GM21367 (cell line): ENCODE data around the gene JDP2.
"Not testable (repeated sequence)": the region's sequence is repeated elsewhere in the genome, so short reads cannot be mapped to it uniquely, and the experiment has no call there.

ENCODE experiments used
- ATAC-seq: cut with Tn5 transposase; IDR thresholded peaks from one replicate; pipeline ENCODE4 v1.9.1; 2021; ENCODE audit not compliant: unreplicated experiment

The JDP2 gene, protein sequence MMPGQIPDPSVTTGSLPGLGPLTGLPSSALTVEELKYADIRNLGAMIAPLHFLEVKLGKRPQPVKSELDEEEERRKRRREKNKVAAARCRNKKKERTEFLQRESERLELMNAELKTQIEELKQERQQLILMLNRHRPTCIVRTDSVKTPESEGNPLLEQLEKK

GRCh38 chr14:75427482-75428229, at the start of gene JDP2:
JDP2 (plus strand) TSS chr14:75428022; CDS start chr14:75437921, 9,899 bp downstream.
- no peak for ATAC-seq

DNA sequence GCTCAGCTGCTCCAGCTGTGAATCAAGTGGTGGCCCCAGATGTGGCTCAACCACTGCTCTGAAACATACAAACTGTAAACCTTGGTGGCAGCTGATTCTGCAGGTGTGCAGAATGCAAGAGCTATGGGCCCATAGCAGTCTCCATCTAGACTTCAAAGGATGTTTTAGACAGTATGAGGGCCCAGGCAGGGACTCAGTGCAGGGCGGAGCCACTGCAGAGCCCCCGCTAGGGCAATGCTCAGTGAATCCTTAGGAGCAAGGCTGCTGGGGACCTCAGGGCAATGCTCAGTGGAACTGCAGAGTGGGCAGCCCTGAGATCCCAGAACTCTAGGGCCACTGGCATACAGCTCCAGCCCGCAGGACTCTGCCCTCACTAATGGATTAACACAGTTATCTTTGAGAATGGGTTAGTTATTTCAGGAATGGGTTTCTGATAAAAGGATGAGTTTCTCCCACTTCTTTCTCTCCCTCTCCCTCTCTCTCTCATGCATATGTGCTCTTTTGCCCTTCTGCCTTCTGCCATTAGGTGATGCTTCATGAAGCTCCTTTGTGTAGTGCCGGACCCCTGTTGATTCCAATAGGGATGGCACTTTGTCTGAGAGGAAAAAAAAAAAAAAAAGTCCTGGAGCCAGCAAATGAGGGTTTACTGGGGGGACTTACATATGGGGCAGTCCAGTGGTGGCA, 48.4 kb upstream of the JDP2 start:
- no peak for ATAC-seq

DNA sequence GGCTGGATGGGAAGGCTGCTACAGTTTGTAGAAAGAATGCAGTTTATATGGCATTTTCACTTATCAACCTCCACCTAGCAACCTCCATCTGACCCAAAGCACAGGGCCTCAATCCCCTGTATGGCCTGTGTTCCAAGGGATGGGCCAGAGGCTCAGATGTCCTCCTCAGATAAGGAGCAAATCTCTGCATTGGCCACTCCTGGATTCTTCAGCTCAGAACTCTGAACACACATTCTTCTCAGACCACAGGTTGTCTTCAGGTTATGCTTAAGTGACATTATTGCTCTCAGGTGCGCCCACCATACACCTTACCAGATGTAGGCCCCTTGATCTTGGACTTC, 47.9 kb upstream of the JDP2 start:
- no peak for ATAC-seq

GRCh38 chr14:75380656-75381055, 47.2 kb upstream of the JDP2 start:
- no peak for ATAC-seq

DNA sequence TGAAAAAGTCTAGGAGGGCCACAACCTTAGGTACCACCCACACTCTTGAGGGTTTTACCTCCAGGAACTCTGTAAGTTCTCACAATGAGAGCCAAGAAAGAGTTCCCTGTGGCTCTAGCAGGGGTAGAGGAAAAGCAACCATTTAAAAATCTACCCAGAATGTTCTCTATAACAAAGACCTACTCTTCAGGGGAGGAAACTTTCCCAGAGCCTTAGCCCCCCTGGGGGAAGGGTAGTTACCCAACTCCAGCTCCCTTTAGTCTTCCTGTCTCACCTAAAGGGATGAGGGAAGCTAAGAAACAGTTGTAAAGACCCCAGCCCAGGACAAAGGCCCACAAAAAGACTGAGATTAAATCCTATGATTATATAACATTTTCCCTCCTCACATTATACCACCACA, 46.2 kb upstream of the JDP2 start:
- ATAC-seq, result no peak

DNA sequence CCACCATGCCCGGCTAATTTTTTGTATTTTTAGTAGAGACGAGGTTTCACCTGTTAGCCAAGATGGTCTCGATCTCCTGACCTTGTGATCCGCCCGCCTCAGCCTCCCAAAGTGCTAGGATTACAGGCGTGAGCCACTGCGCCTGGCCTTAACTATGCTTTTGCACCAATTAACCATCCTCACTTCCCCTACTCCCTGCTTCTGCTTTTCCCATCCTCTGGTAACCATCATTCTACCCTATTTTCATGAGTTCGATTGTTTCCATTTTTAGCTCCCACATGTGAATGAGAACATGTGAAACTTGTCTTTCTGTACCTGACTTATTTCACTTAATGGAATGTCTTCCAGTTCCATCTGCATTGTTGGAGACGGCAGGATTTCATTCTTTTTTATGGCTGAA, 44.6 kb upstream of the JDP2 start:
- not testable (repeated sequence) for ATAC-seq

GRCh38 chr14:75383721-75384120, 44.1 kb upstream of the JDP2 start:
- no peak for ATAC-seq

DNA sequence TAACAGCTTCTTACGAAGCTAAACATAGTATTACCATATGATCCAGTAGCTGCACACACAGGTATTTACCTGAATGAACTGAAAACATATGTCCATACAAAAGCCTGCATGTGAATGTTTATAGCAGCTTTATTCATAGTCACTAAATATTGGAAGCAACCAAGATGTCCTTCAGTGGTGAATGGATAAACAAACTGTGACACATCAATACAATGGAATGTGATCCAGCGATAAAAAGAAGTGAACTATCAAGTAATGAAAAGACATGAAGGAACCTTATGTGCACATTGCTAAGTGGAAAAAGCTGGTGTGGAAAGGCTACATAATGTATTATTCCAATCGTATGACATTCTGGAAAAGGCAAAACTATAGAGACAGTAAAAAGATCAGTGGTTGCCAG, 38.1 kb upstream of the JDP2 start:
- no peak for ATAC-seq

GRCh38 chr14:75390183-75390582, 37.6 kb upstream of the JDP2 start:
- no peak for ATAC-seq

GRCh38 chr14:75391953-75392352, 35.9 kb upstream of the JDP2 start:
- ATAC-seq, result no peak

GRCh38 chr14:75392686-75393641, 34.9 kb upstream of the JDP2 start:
- ATAC-seq, result no peak

DNA sequence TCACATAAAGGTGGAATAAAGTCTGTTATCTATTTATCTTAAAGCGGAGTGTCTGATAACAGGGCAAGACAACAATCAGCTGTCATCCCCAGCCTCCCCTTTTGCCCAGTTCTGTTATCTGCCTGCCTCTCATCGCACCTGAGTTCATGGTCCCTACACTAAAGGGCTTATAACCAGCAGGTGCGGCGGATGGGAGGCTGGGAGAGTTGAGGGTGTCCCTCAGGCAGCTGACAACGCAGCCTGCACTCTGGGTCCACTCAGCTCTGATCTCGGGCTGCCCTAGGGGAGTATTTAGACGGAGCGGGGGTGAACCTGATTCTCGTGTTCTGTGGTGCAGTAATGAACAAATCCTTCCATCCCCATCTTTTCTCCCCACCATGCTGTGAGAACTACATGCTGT, 34.0 kb upstream of the JDP2 start:
- ATAC-seq, result no peak

DNA sequence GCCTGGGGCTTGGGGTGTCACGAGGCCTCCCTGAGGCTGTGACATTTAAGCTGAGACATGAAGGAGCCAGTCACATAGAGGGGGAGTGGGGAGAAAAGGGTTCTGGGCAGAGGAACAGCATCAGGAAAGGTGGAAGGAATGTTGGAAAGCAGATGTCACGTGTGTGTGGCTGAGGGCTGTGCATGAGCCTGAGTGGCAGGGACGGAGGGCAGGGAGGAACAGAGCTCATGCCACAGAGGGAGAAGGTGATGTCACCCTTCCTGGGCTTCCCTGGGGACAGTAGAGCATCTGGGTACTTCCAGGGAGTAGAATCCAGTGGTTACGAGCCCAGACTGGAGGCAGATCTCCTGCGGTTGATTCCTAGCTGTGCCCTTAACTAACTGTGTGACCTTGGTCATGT, 32.0 kb upstream of the JDP2 start:
- ATAC-seq, result no peak

- no peak for ATAC-seq
Observed at GRCh38 chr14:75399321-75399720, 28.5 kb upstream of the JDP2 start.

GRCh38 chr14:75399843-75400775, 27.7 kb upstream of the JDP2 start:
- no peak for ATAC-seq

DNA sequence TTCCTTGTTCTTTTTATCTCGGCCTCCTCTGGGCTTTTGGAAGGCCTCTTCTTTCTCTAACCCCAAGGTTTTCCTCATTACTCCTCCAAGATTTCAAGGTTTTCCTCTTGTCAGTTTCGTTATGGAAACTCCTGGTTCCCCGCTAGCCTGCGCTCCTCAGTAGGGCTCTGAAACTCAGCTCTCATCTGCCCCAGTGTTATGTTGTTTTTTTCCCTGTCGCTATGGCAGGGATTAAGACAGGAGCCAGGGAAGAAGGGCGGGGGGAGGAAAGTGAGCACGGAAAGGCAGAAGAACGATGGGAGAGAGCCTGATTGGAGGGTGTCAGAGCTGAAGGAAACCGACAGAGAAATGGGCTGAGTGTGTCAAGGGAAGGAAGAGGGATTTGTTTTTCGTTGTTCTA, 26.5 kb upstream of the JDP2 start:
- no peak for ATAC-seq

GRCh38 chr14:75402867-75403413, 24.9 kb upstream of the JDP2 start:
- ATAC-seq, result no peak

GRCh38 chr14:75404847-75405246, 23.0 kb upstream of the JDP2 start:
- ATAC-seq, result no peak

DNA sequence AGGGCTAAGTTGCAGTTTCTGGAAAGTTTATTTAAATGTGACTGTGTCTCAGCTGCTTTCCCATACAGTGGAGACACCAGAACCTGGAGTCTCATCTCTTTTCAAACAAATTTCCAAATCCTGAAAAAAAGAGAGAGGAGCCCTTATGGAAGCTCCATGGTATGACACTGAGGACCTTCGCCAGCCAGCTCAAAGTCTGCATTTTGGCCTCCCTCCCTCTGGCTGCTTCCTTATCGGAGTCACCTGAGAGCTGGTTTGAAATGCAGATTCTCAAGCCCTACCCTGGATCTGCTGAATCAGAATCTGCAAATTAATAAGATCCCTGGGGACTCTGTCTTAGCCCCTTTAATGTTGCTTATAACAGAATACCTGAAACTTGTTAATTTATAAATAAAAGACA, 21.7 kb upstream of the JDP2 start:
- no peak for ATAC-seq

DNA sequence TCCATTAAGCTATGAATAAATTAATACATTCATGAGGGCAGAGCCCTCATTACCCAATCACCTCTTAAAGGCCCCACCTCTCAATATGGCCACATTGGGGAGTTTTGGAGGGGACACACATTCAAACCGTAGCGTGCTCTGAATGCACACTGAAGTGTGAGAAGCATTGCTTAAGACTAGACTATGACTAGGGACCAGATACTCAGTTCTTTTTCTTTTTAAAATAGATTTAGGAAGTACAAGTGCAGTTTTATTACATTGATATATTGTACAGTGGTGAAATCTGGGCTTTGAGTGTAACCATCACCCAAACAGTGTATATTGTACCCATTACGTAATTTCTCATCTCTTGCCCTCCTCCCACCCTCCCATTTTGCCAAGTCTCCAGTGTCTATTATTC, 21.0 kb upstream of the JDP2 start:
- no peak for ATAC-seq
